Uterine smooth muscle cell (primary cell): ENCODE measurements around the gene KDM5A. TPM values are rescaled to one million over a fixed set of nuclear protein-coding genes. Genes with fewer than 3 reads are reported as not detected.

Experiments used
- total RNA-seq: library from RNA; depleted of rRNA; stranded (reverse); fragments of >200 nt; gene quantifications from 2 replicates; pipeline ENCODE4 v1.2.3, GENCODE V29; 2014

Gene KDM5A
- total RNA-seq: 52.3 and 57.7 TPM in 2 replicates

DNA sequence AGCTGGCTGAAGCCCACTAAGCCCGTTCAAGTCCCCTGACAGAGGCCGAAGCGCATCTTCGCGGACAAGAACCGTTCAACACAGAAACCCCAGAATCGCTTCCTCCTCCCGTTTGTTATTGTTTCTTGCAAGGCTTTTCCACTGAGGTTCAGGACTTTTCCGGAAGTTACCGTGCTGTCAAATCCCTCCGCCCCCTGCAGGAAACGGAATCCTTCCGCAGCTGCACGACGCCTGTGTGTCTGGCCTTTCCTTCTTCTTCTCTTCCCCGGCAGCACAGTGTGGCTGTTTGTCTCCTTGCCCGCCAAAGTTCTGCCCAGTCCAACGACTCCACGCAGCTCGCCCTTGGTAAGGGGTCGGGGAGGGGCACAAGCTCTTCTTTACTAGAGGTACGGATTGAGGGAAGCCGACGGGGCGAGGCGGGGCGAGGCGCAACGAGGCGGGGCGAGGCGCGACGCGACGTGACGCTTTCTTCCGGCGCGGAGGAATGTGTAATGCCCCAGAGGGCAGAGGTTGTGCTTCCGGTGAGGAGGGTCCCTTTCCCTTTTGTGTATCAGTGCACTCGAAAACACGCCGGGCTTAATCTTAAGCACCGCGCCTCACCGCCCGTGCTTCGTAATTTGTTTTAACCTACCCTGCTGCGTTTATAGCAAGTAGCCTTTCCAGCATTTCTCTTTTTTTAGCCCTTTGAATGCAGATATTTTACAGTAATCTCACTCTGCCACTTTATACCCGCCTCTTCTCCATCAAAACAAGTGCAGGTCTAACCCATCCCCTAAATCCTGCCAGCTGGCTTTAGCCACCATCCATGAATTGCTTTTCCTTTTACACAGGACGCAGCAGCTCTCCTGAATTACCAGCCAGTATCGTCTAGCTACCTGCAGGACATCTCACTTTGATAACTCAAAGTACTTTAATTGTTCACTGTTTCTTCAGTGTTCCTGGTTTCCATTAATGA lies at the start of gene KDM5A:
TSS of gene KDM5A (minus strand) at position 179 of the 955 bp plus-strand sequence. CDS start 229 bp downstream, outside the sequence.

DNA sequence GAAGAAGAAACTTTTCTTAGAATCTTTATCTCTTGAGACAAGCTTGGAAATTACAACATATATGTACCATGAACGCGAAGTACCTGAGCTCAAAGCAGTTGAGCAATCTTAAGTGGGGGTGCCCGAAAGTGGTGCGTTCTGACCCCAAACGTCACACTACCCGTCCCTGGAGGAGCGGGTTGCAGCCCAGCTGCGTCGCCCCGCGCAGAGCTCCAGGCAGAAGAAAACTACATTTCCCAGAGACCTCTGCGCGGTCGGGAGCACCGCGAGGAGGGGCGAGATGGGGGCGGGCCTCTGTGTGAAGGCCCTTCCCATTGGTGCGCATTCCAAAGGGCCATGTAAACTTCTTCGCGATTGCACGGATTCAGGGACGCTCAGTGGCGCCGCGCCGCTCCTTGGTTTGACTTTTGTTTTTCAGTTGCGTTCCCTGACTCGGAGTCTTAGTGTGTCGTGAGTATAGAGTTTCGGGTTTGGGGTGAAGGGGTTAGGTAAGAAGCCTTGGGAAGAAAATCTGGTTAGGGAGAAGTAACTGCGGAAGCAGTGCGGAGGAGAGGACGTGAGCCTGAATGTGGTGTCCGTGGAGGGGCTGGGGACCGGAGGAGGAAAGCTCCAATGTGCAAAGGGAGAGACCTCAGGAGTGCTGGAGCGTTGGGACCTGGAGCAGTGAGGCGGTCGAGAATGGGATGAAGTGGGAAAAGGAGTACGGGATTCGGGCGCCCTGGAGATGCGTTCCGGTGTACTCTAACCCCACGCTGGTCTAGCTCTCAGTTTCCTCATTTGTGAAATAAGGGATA lies 12.3 kb upstream of the KDM5A start, which contains the start of gene CCDC77:
TSS of gene CCDC77 (plus strand) at position 410 of the 794 bp plus-strand sequence. CDS start 7,740 bp downstream, outside the sequence.

DNA sequence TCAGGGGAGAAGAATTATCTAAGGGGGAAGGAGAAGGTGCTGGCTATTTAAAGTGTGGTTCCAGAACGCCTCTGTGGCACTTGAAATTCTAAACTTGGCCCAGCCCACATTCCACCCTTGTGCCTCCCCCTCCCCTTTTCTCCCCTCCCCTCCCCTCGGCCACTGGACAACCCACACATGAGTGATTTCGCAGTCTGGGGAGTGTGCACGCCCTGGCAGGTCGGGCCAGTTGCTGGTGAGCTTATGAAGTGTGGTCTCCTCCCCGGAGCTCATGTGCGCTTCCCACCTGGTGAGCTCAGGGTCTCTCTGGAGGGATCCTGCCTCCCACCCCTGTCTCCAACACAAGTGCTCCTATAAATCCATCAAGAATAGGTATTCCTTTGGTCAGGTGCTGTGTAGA lies 126.3 kb downstream of the KDM5A start, which contains the start of gene SLC6A13:
TSS of gene SLC6A13 (minus strand) at position 20 of the 400 bp plus-strand sequence. CDS start 2,784 bp downstream, outside the sequence.

Other genes with a start within 250 kb of the KDM5A start
- not detected in 2 replicates for gene SLC6A12, start 175.2 kb downstream of the KDM5A start, total RNA-seq
- gene SLC6A13, start 126.5 kb downstream of the KDM5A start, total RNA-seq: 0.11 TPM in 1 of 2 replicates, not detected in the other
- 9.1 and 13.8 TPM in 2 replicates for gene CCDC77, start 12.3 kb upstream of the KDM5A start, total RNA-seq
- gene B4GALNT3, start 70.6 kb upstream of the KDM5A start, total RNA-seq: not detected in 2 replicates